ENCODE data around the gene MAP2K1.

MAP2K1 gene

GRCh38 chr15:66409565-66410108 lies 22.9 kb downstream of the MAP2K1 start:
- POLR2A ChIA-PET: no interaction called here
- DNase-seq (ENCODE audit: extremely low spot score): no peak
- TF ChIP-seq CTCF (IDR thresholded peaks at IDR 0.05; ENCODE audit: control extremely low read depth, extremely low read depth, low read depth, missing control alignments): no peak
- CTCF ChIA-PET: no interaction called here

- DNase-seq (ENCODE audit: extremely low spot score): no peak
- POLR2A ChIA-PET: no interaction called here
- TF ChIP-seq CTCF (IDR thresholded peaks at IDR 0.05; ENCODE audit: control extremely low read depth, extremely low read depth, low read depth, missing control alignments): no peak
- CTCF ChIA-PET: interaction anchor here (1.2 to 6.8 kb wide), 4 partner anchors 8 to 87 kb away, joined by 3 to 43 read pairs (median 8); partner anchors contain the start of gene MAP2K1
Observed at GRCh38 chr15:66411190-66411589, 24.5 kb downstream of the MAP2K1 start.

DNA sequence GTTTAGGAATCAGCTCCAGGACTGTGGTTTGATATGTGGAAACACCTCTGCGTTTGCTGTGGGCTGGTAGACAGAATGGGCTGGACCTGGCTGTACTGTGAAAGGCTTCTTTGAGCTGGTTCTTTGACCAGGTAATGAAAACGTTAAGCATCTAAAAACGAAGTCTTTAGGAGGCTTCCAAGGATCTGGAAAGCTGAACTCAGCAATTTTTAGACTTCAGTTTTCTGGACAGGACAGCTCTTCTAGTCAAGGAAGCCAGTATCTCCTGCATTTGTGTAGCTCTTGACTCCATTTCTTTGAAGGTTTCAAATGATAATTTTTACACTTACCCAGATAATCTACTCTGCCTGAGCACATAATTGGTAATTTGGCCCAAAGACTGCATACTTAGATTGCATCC lies 25.5 kb downstream of the MAP2K1 start:
- TF ChIP-seq CTCF (IDR thresholded peaks at IDR 0.05; ENCODE audit: control extremely low read depth, extremely low read depth, low read depth, missing control alignments): no peak
- DNase-seq (ENCODE audit: extremely low spot score): no peak
- POLR2A ChIA-PET: no interaction called here
- CTCF ChIA-PET: interaction anchor here (0.6 to 6.8 kb wide), 5 partner anchors 9 to 93 kb away, joined by 3 to 43 read pairs (median 4); partner anchors contain the start of genes MAP2K1, RPL4 and ZWILCH

DNA sequence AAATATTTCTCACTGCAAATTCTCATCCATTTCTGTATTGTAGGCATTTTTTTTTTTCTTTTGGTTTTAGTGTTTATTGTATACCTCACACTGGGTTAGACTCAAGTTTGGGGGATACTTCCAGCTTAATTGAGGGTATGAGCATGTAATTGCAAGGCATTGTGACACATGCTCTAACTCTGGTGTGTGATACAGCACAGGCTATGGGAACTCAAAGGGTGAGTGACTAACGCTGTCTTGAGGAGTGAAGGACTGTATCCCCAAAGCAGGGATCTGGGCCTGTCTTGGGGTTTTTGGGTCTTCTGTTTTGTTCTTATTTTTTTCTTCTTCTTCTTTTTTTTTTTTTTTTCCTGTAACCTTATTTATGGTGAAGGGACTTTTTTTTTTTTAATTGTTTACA lies 26.9 kb downstream of the MAP2K1 start:
- TF ChIP-seq CTCF (IDR thresholded peaks at IDR 0.05; ENCODE audit: control extremely low read depth, extremely low read depth, low read depth, missing control alignments): no peak
- CTCF ChIA-PET: interaction anchor here (0.7 to 6.8 kb wide), 4 partner anchors 10 to 28 kb away, joined by 3 to 43 read pairs (median 10); partner anchors contain the start of gene MAP2K1
- DNase-seq (ENCODE audit: extremely low spot score): no peak
- POLR2A ChIA-PET: no interaction called here

GRCh38 chr15:66415360-66415759 lies 28.6 kb downstream of the MAP2K1 start:
- ChIA-PET CTCF (interaction anchor here (0.8 to 6.8 kb wide), 6 partner anchors 12 to 84 kb away, joined by 3 to 43 read pairs (median 5); partner anchors contain the start of gene MAP2K1), POLR2A (interaction anchor here (1.1 kb wide), 1 partner anchor 11 kb away, joined by 3 read pairs; no protein-coding TSS in a partner anchor)
- TF ChIP-seq CTCF (IDR thresholded peaks at IDR 0.05; ENCODE audit: control extremely low read depth, extremely low read depth, low read depth, missing control alignments): no peak
- no peak for DNase-seq (ENCODE audit: extremely low spot score)

DNA sequence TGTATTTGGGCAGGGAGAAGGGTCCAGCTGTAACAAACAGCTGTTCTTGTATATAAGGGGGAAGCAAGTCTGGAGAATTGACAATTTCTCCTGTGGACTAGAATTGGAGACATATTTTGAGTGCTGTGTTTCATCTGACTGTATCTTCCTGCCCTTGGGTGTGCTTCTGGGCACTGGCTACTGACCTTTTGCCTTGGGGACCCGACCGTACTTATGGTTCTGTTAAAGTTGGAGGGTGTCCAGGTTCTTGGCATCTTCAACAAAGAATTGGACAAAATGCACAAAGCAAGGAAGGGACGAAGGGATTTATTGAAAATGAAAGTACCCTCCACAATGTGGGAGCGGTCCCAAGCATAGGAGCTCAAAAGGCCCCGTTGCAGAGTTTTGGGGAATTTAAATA lies 31.0 kb downstream of the MAP2K1 start:
- no peak for DNase-seq (ENCODE audit: extremely low spot score)
- CTCF ChIA-PET: interaction anchor here (1.1 to 1.7 kb wide), 4 partner anchors 11 to 80 kb away, joined by 3 to 9 read pairs (median 3); partner anchors contain the start of gene SNAPC5
- no peak for TF ChIP-seq CTCF (IDR thresholded peaks at IDR 0.05; ENCODE audit: control extremely low read depth, extremely low read depth, low read depth, missing control alignments)
- POLR2A ChIA-PET: no interaction called here
